Spinal cord (tissue), 10 donors: Measurements from ENCODE around the gene RARB. TPM values are rescaled to one million over a fixed set of nuclear protein-coding genes. Genes with fewer than 3 reads are reported as not detected.

Source experiments
- DNase-seq, 6 donors: peaks; one replicate each; pipeline versions ENCODE4 v3.0.0 to v3.0.0-alpha.2; 2013 to 2015; ENCODE audit warnings: low spot score in 6 of 6, low read depth in 4 of 6
- H3K27ac ChIP-seq: one replicate; pipeline ENCODE4 v1.5.1; 2013; ENCODE audit warnings: low read depth, low read length, control low read depth
- H3K27me3 ChIP-seq: one replicate; pipeline ENCODE4 v1.6.1; 2013; ENCODE audit warnings: low read length; ENCODE audit not compliant: control insufficient read depth, insufficient read depth
- H3K36me3 ChIP-seq: one replicate; pipeline ENCODE4 v1.6.1; 2013; ENCODE audit warnings: low read length; ENCODE audit not compliant: control insufficient read depth, insufficient read depth
- H3K4me1 ChIP-seq: one replicate; pipeline ENCODE4 v1.6.1; 2013; ENCODE audit warnings: low read length; ENCODE audit not compliant: control insufficient read depth, insufficient read depth
- H3K4me3 ChIP-seq: one replicate; pipeline ENCODE4 v1.5.1; 2013; ENCODE audit warnings: low read depth, low read length, control low read depth
- H3K9me3 ChIP-seq: one replicate; pipeline ENCODE4 v1.6.1; 2013; ENCODE audit warnings: low read length; ENCODE audit not compliant: control insufficient read depth, insufficient read depth
- WGBS: methylation state at CpG from one replicate; pipeline ENCODE4 v1.1.5; 2013; ENCODE audit warnings: missing lambda C conversion rate; ENCODE audit not compliant: insufficient coverage; 5-methylcytosine and 5-hydroxymethylcytosine counted together
- polyA plus RNA-seq, 2 donors: library from polyadenylated mRNA; unstranded; fragments of 120-200 nt; gene quantifications; one replicate each; pipeline ENCODE4 v1.2.1, GENCODE V29; 2013; ENCODE audit not compliant: insufficient read length in 2 of 2
- total RNA-seq, 2 donors: library from RNA; depleted of rRNA in 1 of 2; stranded (reverse); fragments of 120-200 nt in 1 of 2; fragments of >200 nt in 1 of 2; gene quantifications; one replicate each; pipeline versions ENCODE4 v1.2.3 to v1.2.4, GENCODE V29; 2013 to 2014
- donor health status: healthy.

Gene RARB
- total and polyA plus RNA-seq, 4 donors: 11.7 to 43.8 (median 28.9) TPM

DNA sequence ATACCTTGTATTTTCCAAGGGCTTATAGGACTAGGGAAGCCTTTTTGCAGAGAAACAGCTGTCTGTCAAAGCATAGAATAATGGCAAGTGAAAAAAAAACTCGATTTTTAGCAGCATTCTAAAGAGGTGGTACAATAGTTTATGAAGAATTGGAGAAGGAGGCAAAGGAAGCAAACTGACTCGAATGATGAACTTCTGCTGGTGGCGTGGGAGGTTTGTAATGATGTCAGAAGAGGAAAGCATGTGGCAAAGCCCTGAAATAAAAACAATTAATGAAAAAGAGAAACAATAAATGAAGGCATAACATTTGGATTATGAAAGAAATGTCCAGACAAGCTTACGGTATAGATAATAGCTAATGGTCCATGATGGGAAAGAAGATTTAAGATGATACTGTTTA lies 77.5 kb downstream of the RARB start:
- no peaks in the 10 kb centered on the region for H3K4me1 ChIP-seq
- no peaks in the 10 kb centered on the region for H3K27me3 ChIP-seq
- WGBS: 95% methylated on average over 4 of the region's 4 CpGs
- no peaks in the 10 kb centered on the region for H3K36me3 ChIP-seq
- no peak overlapping the region for H3K27ac ChIP-seq
- no peak overlapping the region for H3K4me3 ChIP-seq
- no peak for DNase-seq
- H3K9me3 ChIP-seq: no peaks in the 10 kb centered on the region

DNA sequence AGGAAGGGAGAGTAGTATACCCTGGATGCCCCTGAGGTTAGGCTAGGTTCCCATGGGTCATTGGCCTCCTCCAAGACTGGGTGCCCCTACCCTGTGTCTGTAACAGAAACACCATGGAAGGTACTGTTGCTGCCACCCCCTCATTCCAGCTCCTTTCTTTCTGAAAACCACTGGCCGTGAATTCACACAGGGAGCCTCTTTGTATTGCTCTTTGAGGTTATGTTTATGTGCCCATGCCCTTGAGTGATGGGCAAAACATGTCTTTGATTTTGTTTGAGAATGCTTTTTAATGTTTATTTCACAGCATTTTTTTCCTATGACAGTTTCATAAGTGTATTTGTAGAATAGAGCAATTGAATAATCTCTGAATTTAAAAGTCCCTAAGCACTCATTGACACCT lies 79.7 kb downstream of the RARB start:
- no peaks in the 10 kb centered on the region for H3K4me1 ChIP-seq

DNA sequence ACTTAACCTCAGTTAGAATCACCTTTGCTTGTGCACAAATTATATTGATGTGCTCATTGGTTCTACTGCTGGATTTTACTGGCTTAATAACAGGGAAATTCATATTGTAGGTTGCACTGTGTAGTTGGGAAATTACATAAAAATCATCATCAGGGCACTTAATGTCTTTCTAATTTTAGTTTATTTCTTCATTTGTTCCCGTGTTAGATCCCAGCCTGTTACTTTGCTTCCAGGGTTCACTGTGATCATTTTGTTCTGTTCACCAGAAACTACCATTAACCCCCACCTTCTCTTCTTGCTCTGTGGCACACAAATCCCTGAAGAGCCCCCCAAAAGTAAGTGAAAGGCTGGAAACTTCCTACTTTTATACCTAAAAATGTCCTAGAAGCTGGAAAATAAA lies 80.4 kb downstream of the RARB start:
- no peaks in the 10 kb centered on the region for H3K4me1 ChIP-seq
- H3K27me3 ChIP-seq: no peaks in the 10 kb centered on the region
- no peak overlapping the region for H3K4me3 ChIP-seq
- H3K36me3 ChIP-seq: no peaks in the 10 kb centered on the region
- peak overlapping the region; percentile 29 for H3K27ac ChIP-seq
- 40% methylated on average over 1 of the region's 1 CpG for WGBS
- peak in 1 of 6 donors; percentile 47 for DNase-seq
- no peaks in the 10 kb centered on the region for H3K9me3 ChIP-seq

More for the DNA sequence above, 79.7 kb downstream of the RARB start:
- Histone ChIP-seq H3K27me3 (no peaks in the 10 kb centered on the region), H3K9me3 (no peaks in the 10 kb centered on the region), H3K36me3 (no peaks in the 10 kb centered on the region), H3K4me3 (no peak overlapping the region), H3K27ac (no peak overlapping the region)
- no CpG with 5 or more reads among the region's 1 CpG for WGBS
- DNase-seq: no peak

DNA sequence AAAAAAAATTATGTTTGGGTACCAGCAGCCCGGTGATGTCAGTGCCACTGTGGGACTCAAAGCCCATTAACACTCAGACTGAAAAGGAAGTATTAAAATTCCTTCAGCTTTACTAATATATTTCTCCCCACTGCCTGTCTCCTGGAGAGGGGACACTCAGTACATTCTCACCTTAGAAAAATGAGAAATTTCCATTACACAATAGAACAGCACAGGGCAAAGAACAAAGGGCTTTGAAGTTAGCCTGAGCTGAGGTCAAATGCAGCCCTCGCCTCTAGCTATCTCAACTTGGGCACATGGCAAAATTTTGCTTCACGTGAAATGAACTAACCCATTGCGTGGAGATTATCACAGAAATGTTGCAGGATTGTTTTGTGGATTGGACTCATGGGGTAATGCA lies 80.8 kb downstream of the RARB start:
- DNase-seq: no peak
- Histone ChIP-seq H3K27ac (peak overlapping the region; percentile 29), H3K36me3 (no peaks in the 10 kb centered on the region), H3K4me3 (no peak overlapping the region), H3K4me1 (no peaks in the 10 kb centered on the region), H3K9me3 (no peaks in the 10 kb centered on the region), H3K27me3 (no peaks in the 10 kb centered on the region)
- WGBS: 70% methylated on average over 3 of the region's 4 CpGs

DNA sequence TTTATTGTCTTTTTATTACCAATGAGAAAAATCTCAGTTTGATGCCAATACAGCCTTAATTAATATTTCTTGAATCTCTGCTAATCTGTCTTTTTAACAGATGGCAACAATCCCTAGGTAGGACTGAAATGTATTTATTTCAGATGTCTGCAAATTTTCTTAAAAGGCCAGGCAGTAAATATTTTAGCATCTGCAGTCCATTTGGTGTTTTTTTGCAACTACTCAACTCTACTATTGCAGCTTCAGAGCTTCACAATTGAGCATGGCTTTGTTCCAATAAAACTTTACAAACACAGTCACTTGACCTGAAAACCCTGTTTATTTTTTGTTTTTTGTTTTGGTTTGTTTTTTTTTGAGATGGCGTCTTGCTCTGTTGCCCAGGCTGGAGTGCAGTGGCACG lies 82.7 kb downstream of the RARB start:
- WGBS: no CpG with 5 or more reads among the region's 2 CpGs
- H3K36me3 ChIP-seq: no peaks in the 10 kb centered on the region
- no peaks in the 10 kb centered on the region for H3K9me3 ChIP-seq

DNA sequence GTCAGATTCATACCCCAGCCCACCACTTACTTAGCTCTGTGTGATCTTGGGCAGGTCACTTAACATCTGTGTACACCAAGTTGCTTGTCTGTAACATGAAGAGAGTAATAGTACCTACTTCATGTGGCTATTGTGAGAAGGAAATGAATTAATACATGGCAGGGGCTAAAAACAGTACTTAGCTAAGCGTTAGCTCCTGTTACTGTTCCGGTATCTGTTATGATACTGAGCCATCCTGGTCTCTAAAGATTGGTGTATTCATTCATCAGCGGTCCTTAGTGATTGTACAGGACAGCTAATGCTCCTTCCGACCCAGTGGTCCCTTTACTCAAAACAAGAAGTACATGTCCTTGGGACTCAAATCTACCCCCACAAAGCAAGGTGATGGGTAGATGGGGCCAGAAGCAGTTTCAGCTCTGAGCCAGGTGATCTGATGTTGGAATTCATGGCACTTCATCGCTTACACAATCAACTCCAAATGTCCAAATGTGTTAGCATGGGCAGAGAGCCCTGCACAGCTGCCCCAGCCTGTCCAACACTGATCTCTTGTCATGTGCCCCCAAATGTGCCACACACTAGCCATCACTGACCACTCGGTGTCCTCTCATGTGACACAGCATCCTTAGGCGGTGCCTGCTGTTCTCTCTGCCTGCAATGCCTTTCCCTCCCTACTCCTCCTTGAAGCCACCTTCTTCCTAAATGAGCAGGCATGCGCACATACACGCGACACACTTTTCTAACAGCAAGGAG lies 84.1 kb downstream of the RARB start:
- Histone ChIP-seq H3K27me3 (no peaks in the 10 kb centered on the region), H3K27ac (no peak overlapping the region), H3K9me3 (no peaks in the 10 kb centered on the region), H3K36me3 (no peaks in the 10 kb centered on the region), H3K4me3 (no peak overlapping the region), H3K4me1 (no peaks in the 10 kb centered on the region)
- no peak for DNase-seq
- 95% methylated on average over 7 of the region's 10 CpGs for whole genome bisulfite sequencing

More for the DNA sequence above, 82.7 kb downstream of the RARB start:
- H3K4me3 ChIP-seq: no peak overlapping the region
- no peak overlapping the region for H3K27ac ChIP-seq
- H3K4me1 ChIP-seq: no peaks in the 10 kb centered on the region
- no peak for DNase-seq
- no peaks in the 10 kb centered on the region for H3K27me3 ChIP-seq

DNA sequence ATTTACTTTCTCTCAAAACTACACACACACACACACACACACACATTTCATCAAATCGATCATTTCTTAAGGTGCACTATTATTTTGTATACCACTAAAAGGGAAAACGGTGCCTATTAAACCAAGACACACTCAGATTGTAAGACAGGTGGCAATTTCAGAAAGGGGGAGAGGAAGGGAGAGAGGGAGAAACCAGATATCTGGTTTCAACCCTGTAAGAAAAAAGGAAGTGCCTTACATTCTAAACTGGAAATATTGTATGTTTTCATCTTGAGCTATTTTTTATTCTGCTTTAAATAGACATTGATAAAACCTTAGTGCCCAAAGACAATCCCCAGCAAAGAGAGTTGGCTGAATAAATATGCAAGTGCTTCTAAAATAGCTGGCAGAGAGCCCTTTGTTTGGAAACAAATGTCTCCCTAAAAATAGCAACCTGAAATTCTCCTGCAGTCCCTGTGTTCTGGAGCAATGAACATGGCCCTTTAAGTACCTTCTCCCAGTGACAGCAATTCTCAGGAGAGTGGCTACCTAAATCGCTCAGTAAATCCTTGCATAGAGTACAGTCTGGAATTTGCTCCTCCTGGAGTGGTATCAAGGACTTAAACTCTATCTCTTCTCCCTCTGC lies 85.7 kb downstream of the RARB start:
- DNase-seq: peak in 2 of 6 donors; percentile 14 to 50
- Histone ChIP-seq H3K27ac (no peak overlapping the region), H3K27me3 (no peaks in the 10 kb centered on the region), H3K9me3 (no peaks in the 10 kb centered on the region), H3K36me3 (no peaks in the 10 kb centered on the region), H3K4me3 (no peak overlapping the region), H3K4me1 (no peaks in the 10 kb centered on the region)
- no CpG with 5 or more reads among the region's 3 CpGs for WGBS

DNA sequence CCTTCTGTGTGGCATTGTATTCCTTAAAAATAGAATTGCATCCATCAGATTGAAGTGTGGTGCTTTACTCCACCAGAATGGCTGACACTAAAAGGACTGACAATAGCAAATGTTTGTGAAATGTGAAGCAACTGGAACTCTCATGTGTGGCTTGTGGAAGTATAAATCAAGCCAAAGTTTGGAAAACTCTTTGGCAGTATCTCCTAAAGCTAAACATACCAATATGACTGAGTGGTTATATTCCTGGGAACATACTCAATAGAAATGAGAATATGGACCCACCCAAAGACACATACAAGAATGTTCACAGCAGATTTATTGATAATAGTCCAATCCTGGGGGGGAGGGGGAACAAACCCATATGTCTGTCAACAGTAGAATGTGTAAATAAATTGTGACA lies 87.1 kb downstream of the RARB start:
- Histone ChIP-seq H3K27me3 (no peaks in the 10 kb centered on the region), H3K36me3 (no peaks in the 10 kb centered on the region), H3K4me3 (no peak overlapping the region), H3K27ac (no peak overlapping the region), H3K4me1 (no peaks in the 10 kb centered on the region), H3K9me3 (no peaks in the 10 kb centered on the region)
- no peak for DNase-seq

DNA sequence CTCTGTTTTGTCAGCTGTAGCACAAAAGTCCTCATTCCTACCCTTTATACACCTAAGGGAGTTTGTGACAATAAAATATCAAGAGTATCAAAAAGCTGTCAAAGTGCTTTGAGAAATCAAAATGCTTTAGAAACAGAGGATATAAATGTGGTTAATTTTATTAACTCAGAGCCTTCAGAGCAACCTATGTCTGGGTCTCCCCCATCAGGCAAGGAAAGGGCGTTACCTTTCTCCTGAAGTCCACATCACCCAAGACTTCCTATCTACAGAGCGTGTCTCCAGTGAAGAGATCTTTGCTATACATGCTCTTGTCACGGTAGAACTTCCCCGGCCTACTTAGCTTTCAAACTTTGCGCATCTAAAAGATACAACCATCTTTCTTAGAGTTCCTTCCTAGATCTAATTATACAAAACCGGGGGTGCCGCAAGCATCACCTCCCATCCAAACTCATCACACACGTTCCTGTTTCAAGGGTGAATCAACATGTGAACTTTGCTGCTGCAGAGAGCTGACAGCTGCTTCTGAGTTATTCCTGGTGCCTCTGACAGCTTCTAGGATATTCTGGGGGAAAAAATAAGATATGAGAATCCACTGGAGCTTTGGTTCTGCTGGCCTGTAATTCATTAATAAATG lies 93.0 kb downstream of the RARB start:
- H3K4me3 ChIP-seq: no peak overlapping the region
- no peaks in the 10 kb centered on the region for H3K4me1 ChIP-seq
- no peak overlapping the region for H3K27ac ChIP-seq
- no peaks in the 10 kb centered on the region for H3K36me3 ChIP-seq
- DNase-seq: no peak
- WGBS: 87% methylated on average over 7 of the region's 8 CpGs
- no peaks in the 10 kb centered on the region for H3K9me3 ChIP-seq
- H3K27me3 ChIP-seq: no peaks in the 10 kb centered on the region

DNA sequence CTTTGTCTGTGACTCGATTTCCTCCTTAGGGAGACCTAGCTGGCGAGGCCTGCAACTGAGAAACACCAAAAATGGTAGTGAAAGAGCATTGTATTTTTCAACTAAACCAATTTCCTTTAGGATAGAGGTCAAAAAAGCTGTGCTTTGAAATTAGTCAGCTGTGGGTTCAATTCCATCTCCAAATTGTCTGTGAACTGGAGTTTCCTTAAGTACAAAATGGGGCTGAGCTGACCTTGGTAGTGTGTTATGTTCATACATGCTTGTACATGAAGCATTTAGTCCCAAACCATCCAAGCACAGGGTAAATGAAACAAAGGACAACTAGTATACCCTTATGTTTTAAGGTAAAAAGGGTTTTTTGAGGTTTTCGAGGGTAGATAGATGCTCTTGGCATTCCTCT lies 99.3 kb downstream of the RARB start:
- Histone ChIP-seq H3K9me3 (no peaks in the 10 kb centered on the region), H3K4me3 (no peak overlapping the region), H3K4me1 (no peaks in the 10 kb centered on the region), H3K27ac (no peak overlapping the region), H3K27me3 (no peaks in the 10 kb centered on the region), H3K36me3 (no peaks in the 10 kb centered on the region)
- DNase-seq: no peak
- WGBS: 100% methylated on average over 2 of the region's 3 CpGs
